Stimulated activated CD8-positive, alpha-beta memory T cell treated with anti-CD3 and anti-CD28 coated beads, Interleukin-12 subunit alpha, Interleukin-12 subunit beta, amount 100 ng/mL, for 24 hours (primary cell): Measurements from ENCODE around the gene MBD1.
A peak's percentile ranks its signal among the peaks of the same experiment; 100 is the strongest.
"Not testable (repeated sequence)": the region's sequence is repeated elsewhere in the genome, so short reads cannot be mapped to it uniquely, and the experiment has no call there.

ENCODE experiments used
- DNase-seq: peaks from one replicate; pipeline ENCODE4 v3.0.0-alpha.2; 2020; ENCODE audit errors: extremely low read depth

Gene MBD1

DNA sequence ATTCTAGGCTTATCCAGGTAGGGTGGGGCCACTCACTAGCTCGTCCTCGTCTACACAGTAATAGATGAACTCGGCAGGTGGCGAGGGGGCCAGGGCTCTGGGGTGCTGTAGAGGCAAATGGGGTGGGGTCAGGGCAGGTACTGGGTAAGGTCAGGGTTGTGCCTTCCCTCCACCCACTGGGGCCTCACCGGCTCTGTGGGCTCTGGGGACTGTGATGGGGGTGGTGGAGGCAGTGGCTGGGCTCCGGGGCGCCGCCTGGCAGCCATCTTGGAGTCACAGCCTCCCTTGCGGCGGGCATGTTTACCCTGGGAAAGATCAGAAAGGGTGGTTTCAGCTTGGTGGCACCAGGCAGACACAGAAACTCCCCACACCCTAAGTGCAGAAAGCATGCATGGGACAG lies 6.4 kb downstream of the MBD1 start:
- DNase-seq, result no peak

DNA sequence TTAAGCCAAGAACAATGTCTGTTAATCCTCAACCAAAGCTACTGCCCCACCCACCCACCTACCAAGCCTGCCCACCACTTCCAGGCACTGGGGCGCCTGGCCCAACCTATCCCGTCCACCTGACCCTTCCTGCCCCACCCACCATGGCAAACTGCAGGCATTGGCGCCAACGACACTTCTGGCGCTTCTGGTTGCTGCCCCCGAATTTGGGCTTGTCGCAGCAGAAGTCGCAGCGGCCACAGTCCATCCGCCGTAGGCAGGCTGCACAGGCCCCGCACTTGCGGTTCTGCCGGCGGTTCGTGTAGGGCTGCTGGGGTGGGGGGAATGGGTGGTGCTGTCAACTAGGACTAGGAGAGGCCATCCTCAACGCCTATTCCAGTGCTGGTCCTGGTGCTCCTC lies 7.3 kb downstream of the MBD1 start:
- DNase-seq, result no peak

DNA sequence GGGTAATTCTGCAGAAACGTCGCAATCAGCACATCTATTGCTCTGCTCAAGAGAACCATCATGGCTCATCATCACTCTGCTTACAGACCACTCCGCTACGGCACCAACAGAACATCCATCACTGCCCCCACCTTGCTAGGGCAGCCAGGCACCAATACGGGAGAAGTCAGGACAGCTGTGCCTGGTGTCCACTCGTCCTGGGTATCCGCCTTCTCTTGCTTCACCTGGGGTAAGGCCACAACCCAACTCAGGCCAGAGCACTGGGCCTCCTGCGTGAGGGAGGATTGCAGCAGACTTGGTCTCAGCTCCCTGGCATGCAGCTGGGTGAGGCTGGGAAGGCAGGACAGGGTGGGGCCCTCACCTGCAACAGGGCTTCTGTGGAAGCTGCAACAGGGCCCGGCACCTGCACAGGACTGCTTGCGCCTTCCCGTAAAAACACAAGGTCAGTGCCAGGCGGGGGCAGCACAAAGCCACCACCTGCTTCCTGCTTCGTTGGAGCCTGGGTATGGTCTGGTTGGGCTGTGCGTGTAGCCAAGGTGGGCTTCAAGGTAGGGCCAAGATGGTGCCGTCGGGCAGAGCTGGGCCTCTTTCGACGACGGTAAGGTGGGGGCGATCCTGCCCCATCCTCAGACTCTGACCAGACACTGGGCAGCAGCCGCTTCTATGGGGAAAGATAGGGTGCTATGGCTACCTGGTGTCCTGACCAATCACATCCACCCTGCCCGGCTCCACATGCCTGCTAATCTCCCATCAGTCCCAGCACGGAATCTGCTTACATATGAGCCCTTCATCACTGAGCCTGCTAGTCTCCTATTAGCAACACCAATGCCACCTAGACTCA lies 7.9 kb downstream of the MBD1 start:
- no peak for DNase-seq

DNA sequence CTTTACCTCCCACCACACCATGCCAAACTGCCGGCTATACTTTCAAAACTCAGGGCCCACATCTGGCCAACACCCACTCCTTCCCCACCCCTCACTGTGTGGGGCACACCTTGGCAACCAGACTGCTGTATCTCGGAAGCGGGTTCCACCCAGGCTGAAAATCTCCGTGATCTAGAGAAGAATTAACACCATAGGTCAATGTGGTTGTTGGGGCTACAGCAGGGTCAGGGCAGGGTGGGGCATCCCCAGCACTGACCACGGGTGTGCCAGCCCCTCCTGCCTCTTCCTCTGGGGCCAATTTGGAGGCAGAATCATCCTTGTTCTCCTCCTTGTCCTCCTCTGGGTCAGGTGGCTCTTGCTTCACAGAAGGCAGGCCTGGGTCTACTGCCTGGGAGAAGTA lies 8.8 kb downstream of the MBD1 start:
- DNase-seq, result no peak

DNA sequence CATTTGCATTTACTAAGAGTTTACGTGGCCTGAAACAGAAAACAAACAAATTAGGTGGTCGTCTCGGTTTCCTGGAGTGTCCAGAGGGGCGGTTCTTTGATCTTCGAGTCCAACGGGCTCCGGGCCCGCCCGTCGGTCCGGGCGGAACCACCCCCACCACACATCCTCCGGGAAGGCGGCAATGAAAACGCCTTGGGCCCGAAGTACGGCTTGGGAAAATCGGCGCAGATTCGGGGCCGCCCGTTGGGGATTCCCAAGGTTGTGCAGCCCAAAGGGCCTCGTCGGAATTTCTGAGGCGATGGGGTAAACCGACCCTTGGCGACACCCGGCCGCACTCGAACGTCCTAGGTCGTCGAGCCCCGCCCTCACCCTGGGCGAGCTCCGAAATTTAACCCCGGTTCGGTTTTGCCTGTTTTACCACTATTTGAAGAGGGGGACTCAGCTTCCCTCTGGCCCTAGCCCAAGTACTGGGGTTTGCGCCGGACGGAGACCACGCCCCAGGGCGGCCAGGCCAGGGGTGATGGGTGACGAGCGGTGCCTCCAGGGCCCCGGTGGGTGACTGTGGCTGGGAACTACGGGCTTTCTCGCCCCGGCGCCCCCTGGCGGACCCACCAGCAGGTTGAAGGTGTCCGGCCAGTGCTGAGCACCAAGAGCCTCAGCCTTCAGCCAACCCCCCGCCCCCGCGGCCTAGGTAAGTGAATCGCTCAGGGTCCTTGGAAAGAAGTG lies 13.1 kb downstream of the MBD1 start:
- DNase-seq, result peak; percentile 64

DNA sequence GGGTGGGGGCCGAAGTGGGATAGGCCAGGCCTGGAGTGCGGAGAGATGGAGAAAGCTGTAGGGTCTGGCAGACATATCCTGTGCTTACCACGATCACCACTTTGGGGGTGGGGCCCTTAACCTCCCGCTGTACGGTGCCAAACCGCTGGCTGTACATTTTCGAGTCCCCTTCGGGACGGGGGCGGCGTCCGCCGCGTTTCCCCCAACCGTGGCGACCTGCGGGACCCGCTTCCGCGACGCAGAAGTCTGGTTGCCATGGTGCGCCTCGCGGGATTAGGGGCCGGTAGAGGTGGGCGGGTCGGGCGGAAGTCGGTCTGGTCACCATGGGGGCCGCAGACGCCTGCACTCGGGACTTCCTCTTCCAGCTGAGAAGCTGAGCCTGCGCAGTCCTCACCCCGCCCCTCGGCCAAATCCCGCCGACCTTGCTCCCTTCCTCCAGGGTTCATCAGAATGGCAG lies 15.0 kb downstream of the MBD1 start, which contains the start of gene CFAP53:
CFAP53 (minus strand) TSS at position 248 of the 457 bp plus-strand sequence; CDS start at position 157, 91 bp downstream.
- DNase-seq, result peak; percentile 84

DNA sequence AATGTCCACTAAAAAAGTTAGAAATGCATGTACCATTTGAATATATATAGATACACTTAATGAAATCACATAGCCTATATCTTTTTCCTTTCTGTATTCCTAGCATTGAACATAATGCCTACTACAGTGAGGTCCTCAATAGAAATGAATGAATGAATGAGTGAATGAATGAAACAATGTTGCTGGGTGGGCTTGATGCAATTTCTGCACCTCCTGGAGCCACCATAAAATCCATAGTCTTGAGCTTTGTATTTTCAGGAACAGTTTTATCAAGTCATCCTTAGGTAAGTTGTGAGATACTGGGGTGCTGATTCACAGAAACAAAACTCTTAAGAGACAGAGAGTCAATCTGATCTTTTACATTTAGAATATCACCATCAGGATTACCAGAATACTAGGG lies 18.3 kb downstream of the MBD1 start:
- no peak for DNase-seq

DNA sequence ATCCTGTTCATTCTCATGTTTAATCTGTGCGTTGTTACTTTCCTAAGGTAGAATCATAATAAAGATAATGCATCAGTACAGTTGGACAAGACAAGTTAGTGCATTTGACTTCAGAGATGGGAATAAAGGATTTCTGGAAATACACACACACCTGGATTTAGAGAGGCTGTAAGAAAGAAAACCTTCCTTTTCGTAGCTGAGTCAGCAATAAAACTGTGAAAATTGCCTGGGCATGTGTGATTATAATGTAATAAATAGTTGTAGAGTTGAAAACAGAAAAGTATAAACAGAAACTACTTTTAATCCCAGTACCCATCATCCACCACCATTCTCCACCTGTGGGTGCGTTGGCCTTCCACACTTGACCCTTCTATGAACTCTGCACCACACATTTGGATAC lies 30.4 kb downstream of the MBD1 start:
- DNase-seq, result no peak

DNA sequence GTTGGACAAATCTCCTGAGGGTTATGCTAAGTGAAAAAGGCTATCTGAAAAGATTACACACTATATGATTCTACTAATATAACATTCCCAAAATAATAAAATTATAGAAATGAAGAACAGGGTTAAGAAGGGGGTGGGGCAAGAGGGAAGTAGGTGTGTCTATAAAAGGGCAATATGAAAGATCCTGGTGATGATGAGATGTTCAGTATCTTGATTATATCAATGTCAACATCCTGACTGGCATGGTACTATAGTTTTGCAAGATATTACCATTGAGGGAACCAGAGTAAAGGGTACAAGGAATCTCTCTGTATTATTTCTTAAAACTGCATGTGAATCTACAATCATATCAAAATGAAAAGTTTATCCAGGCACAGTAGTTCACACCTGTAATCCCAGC lies 31.7 kb downstream of the MBD1 start:
- no peak for DNase-seq

DNA sequence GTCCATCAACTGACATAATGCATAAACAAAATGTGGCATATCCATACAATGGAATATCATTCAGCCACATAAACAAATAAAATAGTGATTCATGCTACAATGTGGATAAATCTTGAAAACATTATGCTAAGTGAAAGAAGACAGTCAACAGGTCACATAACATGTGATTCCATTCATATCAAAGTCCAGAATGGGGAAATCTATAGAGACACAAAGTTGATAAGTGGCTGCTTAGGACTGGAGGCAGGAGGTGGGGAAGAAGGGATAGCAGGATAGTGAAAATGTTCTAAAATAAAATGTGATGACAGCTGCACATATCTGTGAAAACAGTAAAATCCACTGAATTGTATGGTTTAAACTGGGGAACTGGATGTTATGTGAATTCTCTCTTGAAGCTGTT lies 33.8 kb downstream of the MBD1 start:
- no peak for DNase-seq

DNA sequence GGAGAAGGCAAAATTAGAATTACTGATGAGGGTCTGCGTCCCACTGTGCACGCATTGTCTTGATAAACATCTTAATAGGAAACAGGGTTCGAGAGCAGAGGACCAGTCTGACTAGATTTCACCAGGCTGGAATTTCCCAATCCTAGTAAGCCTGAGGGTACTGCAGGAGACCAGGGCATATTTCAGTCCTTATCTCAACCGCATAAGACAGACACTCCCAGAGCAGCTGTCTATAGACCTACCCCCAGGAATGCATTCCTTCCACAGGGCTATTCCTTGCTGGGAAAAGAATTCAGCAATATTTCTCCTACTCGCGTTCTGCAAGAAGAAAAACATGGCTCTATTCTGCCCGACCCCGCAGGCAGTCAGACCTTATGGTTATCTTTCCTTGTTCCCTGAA lies 39.6 kb downstream of the MBD1 start:
- DNase-seq, result not testable (repeated sequence)

DNA sequence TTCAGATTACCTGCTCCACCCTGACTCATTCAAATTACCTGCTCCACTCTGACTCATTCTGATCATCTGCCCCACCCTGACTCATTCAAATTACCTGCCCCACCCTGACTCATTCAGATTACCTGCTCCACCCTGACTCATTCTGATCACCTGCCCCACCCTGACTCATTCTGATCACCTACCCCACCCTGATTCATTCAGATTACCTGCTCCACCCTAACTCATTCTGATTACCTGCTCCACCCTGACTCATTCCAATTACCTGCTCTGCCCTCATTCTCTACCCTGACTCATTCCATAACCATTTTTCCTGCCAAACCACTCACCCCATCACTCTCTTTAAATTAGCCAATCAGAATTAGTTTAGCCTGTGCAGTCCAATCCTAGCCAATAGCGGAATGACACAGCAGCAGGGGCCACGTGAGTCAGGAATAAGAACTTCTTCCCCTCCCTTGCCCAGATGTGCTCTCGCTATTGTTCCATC lies 41.2 kb downstream of the MBD1 start:
- DNase-seq, result no peak

DNA sequence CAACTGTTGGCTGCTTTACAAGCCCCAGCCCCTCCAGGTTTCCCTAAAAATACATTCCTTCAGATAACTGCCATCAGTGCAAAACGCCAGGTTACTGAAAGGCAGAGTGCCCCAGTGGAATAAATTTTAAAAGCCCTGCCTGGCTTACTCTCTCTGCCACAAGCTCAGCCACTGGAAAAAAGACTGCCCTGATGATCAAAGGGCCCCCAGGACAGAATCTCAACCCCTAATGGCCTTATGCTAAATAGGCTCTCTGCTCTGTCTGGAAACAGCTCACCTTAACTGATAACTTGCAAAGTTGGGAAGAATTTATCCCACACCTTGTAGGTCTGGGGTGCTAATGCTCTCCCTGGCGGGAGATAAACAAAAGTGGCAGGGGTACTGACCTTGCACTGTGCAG lies 48.9 kb downstream of the MBD1 start:
- DNase-seq, result no peak

DNA sequence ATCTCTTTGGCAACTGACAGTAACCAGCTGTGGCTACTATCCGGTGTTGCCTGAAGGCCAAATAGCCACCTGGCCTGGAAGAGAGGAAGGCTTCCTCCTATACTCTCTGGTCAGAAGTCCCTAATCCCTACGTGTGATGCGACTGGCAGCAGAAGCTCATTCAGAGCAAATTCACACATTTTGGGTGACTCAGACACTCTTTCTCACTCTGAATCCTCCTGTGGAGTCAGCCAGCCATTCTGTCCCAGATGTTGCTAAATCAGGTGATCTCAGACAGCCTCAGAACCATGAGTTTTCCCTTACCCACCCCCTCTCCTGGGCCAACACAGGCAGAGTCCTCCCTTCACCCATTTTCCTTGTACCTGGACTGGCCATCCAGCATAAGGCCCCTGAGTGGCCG lies 49.7 kb downstream of the MBD1 start:
- no peak for DNase-seq

DNA sequence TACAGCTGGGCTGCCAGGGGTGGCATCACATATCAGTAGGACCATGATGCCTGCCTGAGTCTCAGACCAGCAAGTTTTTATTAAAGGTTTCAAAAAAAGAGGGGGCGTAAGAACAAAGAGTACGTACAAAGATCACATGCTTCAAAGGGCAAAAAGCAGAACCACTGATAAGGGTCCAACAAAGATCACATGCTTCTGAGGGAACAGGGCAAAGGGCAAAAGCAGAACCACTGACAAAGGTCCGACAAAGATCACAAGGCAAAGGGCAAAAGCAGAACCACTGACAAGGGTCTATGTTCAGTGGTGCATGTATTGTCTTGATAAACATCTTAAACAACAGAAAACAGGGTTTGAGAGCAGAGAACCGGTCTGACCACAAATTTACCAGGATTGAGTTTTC lies 61.1 kb downstream of the MBD1 start:
- not testable (repeated sequence) for DNase-seq
